H9 (cell line): ENCODE data around the gene MED17. TPM values are rescaled to one million over a fixed set of nuclear protein-coding genes. Genes with fewer than 3 reads are reported as not detected.

Experiments used
- DNase-seq: peaks from one replicate; pipeline ENCODE4 v3.0.0-alpha.2; 2017
- H2AFZ ChIP-seq: one replicate; pipeline ENCODE4 v1.6.1; 2013; ENCODE audit warnings: mild to moderate bottlenecking, low read length, control low read depth, moderate library complexity
- H2AK5ac ChIP-seq: 2 replicates; pipeline ENCODE4 v1.6.1; 2013; ENCODE audit warnings: low read length, control low read depth, mixed read lengths; ENCODE audit not compliant: insufficient read length
- H2BK120ac ChIP-seq: one replicate; pipeline ENCODE4 v1.6.1; 2013; ENCODE audit warnings: low read depth, mild to moderate bottlenecking, low read length, control low read depth, inconsistent platforms; ENCODE audit not compliant: poor library complexity, severe bottlenecking
- H2BK12ac ChIP-seq: 2 replicates; pipeline ENCODE4 v1.6.1; 2013; ENCODE audit warnings: low read length, control low read depth, mixed read lengths, low read depth; ENCODE audit not compliant: insufficient read length
- H2BK15ac ChIP-seq: 2 replicates; pipeline ENCODE4 v1.6.1; 2013; ENCODE audit warnings: low read depth, low read length, control low read depth
- H2BK20ac ChIP-seq: one replicate; pipeline ENCODE4 v1.6.1; 2013; ENCODE audit warnings: low read depth, mild to moderate bottlenecking, low read length, control low read depth, inconsistent platforms; ENCODE audit not compliant: poor library complexity, severe bottlenecking
- H2BK5ac ChIP-seq: 2 replicates; pipeline ENCODE4 v1.6.1; 2013; ENCODE audit warnings: low read length, control low read depth, mixed read lengths; ENCODE audit not compliant: insufficient read length
- H3K14ac ChIP-seq: 2 replicates; pipeline ENCODE4 v1.6.1; 2013; ENCODE audit warnings: low read length, control low read depth; ENCODE audit not compliant: insufficient read depth
- H3K18ac ChIP-seq: 2 replicates; pipeline ENCODE4 v1.6.1; 2013; ENCODE audit warnings: low read depth, mild to moderate bottlenecking, mixed read lengths, low read length, control low read depth; ENCODE audit not compliant: insufficient read length
- H3K23ac ChIP-seq: 2 replicates; pipeline ENCODE4 v1.6.1; 2013; ENCODE audit warnings: low read length, control low read depth, mixed read lengths, low read depth; ENCODE audit not compliant: insufficient read length
- H3K23me2 ChIP-seq: 2 replicates; pipeline ENCODE4 v1.6.1; 2013; ENCODE audit warnings: low read depth, mild to moderate bottlenecking, mixed read lengths, low read length, control low read depth; ENCODE audit not compliant: insufficient read length, poor library complexity, severe bottlenecking
- H3K27ac ChIP-seq: 2 replicates; pipeline ENCODE4 v1.5.1; 2013; ENCODE audit warnings: low read length, control low read depth, mixed read lengths, low read depth; ENCODE audit not compliant: insufficient read length
- H3K27me3 ChIP-seq: 2 replicates; pipeline ENCODE4 v1.6.1; 2013; ENCODE audit warnings: low read length, control low read depth, inconsistent platforms; ENCODE audit not compliant: insufficient read depth
- H3K4ac ChIP-seq: 2 replicates; pipeline ENCODE4 v1.6.1; 2013; ENCODE audit warnings: low read depth, mild to moderate bottlenecking, control low read depth, inconsistent platforms, low read length, moderate library complexity
- H3K4me1 ChIP-seq: 2 replicates; pipeline ENCODE4 v1.6.1; 2013; ENCODE audit warnings: low read length, control low read depth, inconsistent platforms; ENCODE audit not compliant: insufficient read depth
- H3K4me2 ChIP-seq: 2 replicates; pipeline ENCODE4 v1.6.1; 2013; ENCODE audit warnings: low read length, control low read depth, mixed read lengths; ENCODE audit not compliant: insufficient read length, insufficient read depth
- H3K56ac ChIP-seq: 2 replicates; pipeline ENCODE4 v1.6.1; 2013; ENCODE audit warnings: low read depth, mild to moderate bottlenecking, mixed read lengths, low read length, control low read depth; ENCODE audit not compliant: insufficient read length
- H3K79me1 ChIP-seq: 2 replicates; pipeline ENCODE4 v1.6.1; 2013; ENCODE audit warnings: low read depth, mild to moderate bottlenecking, moderate library complexity, low read length, control low read depth, inconsistent platforms; ENCODE audit not compliant: insufficient read depth, poor library complexity, severe bottlenecking
- H3K79me2 ChIP-seq: 2 replicates; pipeline ENCODE4 v1.6.1; 2013; ENCODE audit warnings: low read length, control low read depth, inconsistent platforms; ENCODE audit not compliant: insufficient read depth
- H3K9ac ChIP-seq: 2 replicates; pipeline ENCODE4 v1.6.1; 2013; ENCODE audit warnings: low read length, control low read depth, mixed read lengths; ENCODE audit not compliant: insufficient read length; ENCODE audit errors: extremely low read depth
- H3K9me3 ChIP-seq: one replicate; pipeline ENCODE4 v1.6.1; 2013; ENCODE audit warnings: low read depth, low read length, inconsistent platforms; ENCODE audit not compliant: control insufficient read depth
- H3T11ph ChIP-seq: one replicate; pipeline ENCODE4 v1.6.1; 2013; ENCODE audit warnings: mild to moderate bottlenecking, low read length, control low read depth, inconsistent platforms
- H4K20me1 ChIP-seq: one replicate; pipeline ENCODE4 v1.6.1; 2013; ENCODE audit not compliant: control insufficient read depth, insufficient read length, insufficient read depth
- H4K5ac ChIP-seq: 2 replicates; pipeline ENCODE4 v1.6.1; 2013; ENCODE audit warnings: low read depth, mild to moderate bottlenecking, mixed read lengths, low read length, control low read depth; ENCODE audit not compliant: insufficient read length
- H4K8ac ChIP-seq: replicated peaks from 2 replicates; pipeline ENCODE4 v1.6.1; 2013; ENCODE audit warnings: low read length, control low read depth, mixed read lengths, low read depth; ENCODE audit not compliant: insufficient read length
- H4K91ac ChIP-seq: 2 replicates; pipeline ENCODE4 v1.6.1; 2013; ENCODE audit warnings: low read depth, mild to moderate bottlenecking, moderate library complexity, mixed read lengths, low read length, control low read depth; ENCODE audit not compliant: insufficient read length
- H3K27ac Mint-ChIP-seq, 3 experiments: 2 replicates in 2 of 3; 3 replicates in 1 of 3; pipeline ENCODE4 v1.8.0; 2020 to 2021; ENCODE audit warnings: mixed read lengths in 3 of 3, mild to moderate bottlenecking in 1 of 3, moderate library complexity in 1 of 3
- H3K27me3 Mint-ChIP-seq: 2 replicates; pipeline ENCODE4 v1.8.0; 2021; ENCODE audit warnings: low read depth, mild to moderate bottlenecking, moderate library complexity, mixed read lengths
- H3K36me3 Mint-ChIP-seq, 3 experiments: 2 replicates in 2 of 3; 3 replicates in 1 of 3; pipeline ENCODE4 v1.8.0; 2020 to 2021; ENCODE audit warnings: low read depth in 3 of 3, mixed read lengths in 3 of 3; ENCODE audit not compliant: insufficient read depth in 1 of 3
- H3K4me1 Mint-ChIP-seq, 2 experiments: 2 replicates each; pipeline ENCODE4 v1.8.0; 2020; ENCODE audit warnings: mixed read lengths in 2 of 2
- H3K4me3 Mint-ChIP-seq, 2 experiments: 2 replicates in 1 of 2; 3 replicates in 1 of 2; pipeline ENCODE4 v1.8.0; 2020 to 2021; ENCODE audit warnings: mild to moderate bottlenecking in 2 of 2, mixed read lengths in 2 of 2, moderate library complexity in 1 of 2
- H3K9me3 Mint-ChIP-seq, 2 experiments: 2 replicates in 1 of 2; 3 replicates in 1 of 2; pipeline ENCODE4 v1.8.0; 2020; ENCODE audit warnings: mild to moderate bottlenecking in 2 of 2, mixed read lengths in 2 of 2, moderate library complexity in 1 of 2
- CTCF ChIP-seq: fragments of 200-600 bp; sonication (generic); conservative IDR thresholded peaks from 3 replicates; pipeline ENCODE4 v1.8.0; 2021; ENCODE audit warnings: antibody characterized with exemption, mild to moderate bottlenecking
- WGBS: extraction: QIAGEN DNeasy Blood & Tissue Kit; methylation state at CpG from one replicate; pipeline ENCODE4 v1.1.7; 2013; ENCODE audit warnings: missing lambda C conversion rate, low lambda C conversion rate, mixed read lengths; ENCODE audit not compliant: insufficient read length; ENCODE audit errors: extremely low coverage; 5-methylcytosine and 5-hydroxymethylcytosine counted together
- total RNA-seq: library from RNA; stranded (reverse); gene quantifications from 2 replicates; pipeline ENCODE4 v1.2.1, GENCODE V29; 2021

MED17 gene
- total RNA-seq, 1 experiment from 2014 or later: 43.3 TPM

GRCh38 chr11:93850594-93851018 is 66.5 kb downstream of the MED17 start, which contains the start of gene VSTM5:
VSTM5 (minus strand) TSS chr11:93850618; CDS start chr11:93850502, 116 bp downstream.
- Histone ChIP-seq H3K4me2 (peak within 1 kb of the TSS; percentile 21), H3K4me1 (no peaks in the 10 kb centered on the region; the same call in 1 of the 2 replicates), H3K9ac (no peak within 1 kb of the TSS), H3K79me2 (no peaks in the 10 kb centered on the region), H3K4ac (no peak within 1 kb of the TSS), H4K20me1 (no peaks in the 10 kb centered on the region), H2AK5ac (no peak within 1 kb of the TSS), H4K8ac (no peak within 1 kb of the TSS), H2BK120ac (no peak within 1 kb of the TSS), H3K9me3 (no peaks in the 10 kb centered on the region), H3T11ph (no peak within 1 kb of the TSS), H3K27me3 (no peaks in the 10 kb centered on the region), H2BK12ac (no peak within 1 kb of the TSS), H3K23me2 (peaks cover 5% of the 10 kb centered on the region), H3K14ac (0 out of 2 replicates have a peak within 1 kb of the TSS, but pooled peaks have one; percentile 61), H3K79me1 (no peaks in the 10 kb centered on the region), H3K56ac (no peak within 1 kb of the TSS), H4K91ac (no peak within 1 kb of the TSS), H3K18ac (no peak within 1 kb of the TSS), H2BK20ac (no peak within 1 kb of the TSS), H3K23ac (no peak within 1 kb of the TSS), H2AFZ (no peak within 1 kb of the TSS), H2BK5ac (no peak within 1 kb of the TSS), H2BK15ac (no peak within 1 kb of the TSS), H3K27ac (no peak within 1 kb of the TSS), H4K5ac (no peak within 1 kb of the TSS)
- Mint-ChIP-seq H3K4me3 (no peak within 1 kb of the TSS), H3K4me1 (peaks cover 6 to 10% of the 10 kb centered on the region in 2 experiments), H3K36me3 (no peaks in the 10 kb centered on the region), H3K27me3 (no peaks in the 10 kb centered on the region; the same call in 1 of the 2 replicates), H3K9me3 (no peaks in the 10 kb centered on the region), H3K27ac (peak within 1 kb of the TSS in 1 of 3 experiments; percentile 56; a peak in 1 of 7 replicates)
- TF ChIP-seq CTCF: no peak
- no CpG with 5 or more reads among the region's 6 CpGs for WGBS
- no peak for DNase-seq
